Neutrophil (primary cell): ENCODE measurements around the gene AP3S2.
A peak's percentile ranks its signal among the peaks of the same experiment; 100 is the strongest.
"Not testable (repeated sequence)": the region's sequence is repeated elsewhere in the genome, so short reads cannot be mapped to it uniquely, and the experiment has no call there.

ENCODE experiments used
- H3K27ac ChIP-seq: fragments of 200-600 bp; sonication (generic); 2 replicates; pipeline ENCODE4 v1.5.1; 2016; ENCODE audit warnings: mild to moderate bottlenecking, moderate library complexity
- H3K27me3 ChIP-seq: fragments of 200-600 bp; sonication (generic); 2 replicates; pipeline ENCODE4 v1.6.0; 2016; ENCODE audit warnings: mild to moderate bottlenecking
- H3K36me3 ChIP-seq: fragments of 200-600 bp; sonication (generic); 2 replicates; pipeline ENCODE4 v1.5.1; 2017
- H3K4me1 ChIP-seq, 2 experiments: fragments of 200-600 bp in 1 of 2; sonication (generic) in 1 of 2; 1 replicate in 1 of 2; 2 replicates in 1 of 2; pipeline versions ENCODE4 v1.5.1 to v1.6.1; 2013 to 2016; ENCODE audit warnings: low read depth in 1 of 2, low read length in 1 of 2, mild to moderate bottlenecking in 1 of 2, moderate library complexity in 1 of 2; ENCODE audit not compliant: control insufficient read depth in 1 of 2, insufficient read depth in 1 of 2
- H3K4me3 ChIP-seq, 2 experiments: fragments of 200-600 bp in 1 of 2; sonication (generic) in 1 of 2; 1 replicate in 1 of 2; 2 replicates in 1 of 2; pipeline ENCODE4 v1.5.1; 2013 to 2016; ENCODE audit warnings: low read depth in 1 of 2, low read length in 1 of 2, mild to moderate bottlenecking in 1 of 2, moderate library complexity in 1 of 2
- H3K9me3 ChIP-seq: fragments of 200-600 bp; sonication (generic); 2 replicates; pipeline ENCODE4 v1.5.1; 2016
- TF ChIP-seq, protein P1 (sequence below): fragments of 200-600 bp; sonication (generic); IDR thresholded peaks from 2 replicates; pipeline ENCODE4 v1.5.1; 2016; ENCODE audit warnings: antibody characterized with exemption

The AP3S2 gene

DNA sequence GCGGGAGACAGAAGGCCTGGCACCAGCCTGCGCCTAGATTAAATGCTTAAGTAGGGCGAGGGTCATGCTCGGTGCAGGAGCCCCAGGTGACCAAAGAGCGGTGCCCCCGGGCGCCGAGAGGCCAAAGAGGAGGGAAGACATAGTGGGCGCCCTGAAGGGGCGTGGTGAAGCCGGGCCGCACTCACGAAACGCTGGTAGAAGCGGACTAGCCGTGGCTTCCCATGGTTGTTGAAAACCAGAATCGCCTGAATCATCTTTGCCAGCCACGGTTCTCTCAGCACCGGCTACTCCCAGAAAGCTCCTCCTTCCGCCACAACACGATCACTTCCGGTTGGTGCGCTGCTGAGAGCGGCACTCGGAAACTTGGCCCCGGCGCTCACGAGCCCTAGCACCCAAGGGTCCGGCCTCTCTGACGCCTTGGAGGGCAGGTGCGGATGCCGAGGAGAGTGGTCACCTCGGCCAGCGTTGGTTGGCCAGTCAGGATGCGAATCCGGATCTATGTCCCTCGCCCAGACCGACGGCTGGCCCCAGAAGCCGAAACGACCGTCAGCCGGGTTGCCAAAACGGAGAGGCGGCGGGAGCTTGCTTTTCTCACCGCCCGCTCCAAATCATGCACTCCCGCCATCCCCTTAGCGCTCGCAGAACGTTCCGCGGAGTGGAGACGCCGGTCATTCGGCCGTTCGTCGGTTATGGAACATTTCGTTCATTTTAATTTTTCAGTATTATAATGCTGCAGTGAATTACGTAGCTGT is at the start of gene AP3S2:
Gene AP3S2, minus strand, starts transcription at position 299 of the 752 bp plus-strand sequence. Its CDS starts 45 bp downstream, at position 254.
- TF ChIP-seq, protein P1, sequence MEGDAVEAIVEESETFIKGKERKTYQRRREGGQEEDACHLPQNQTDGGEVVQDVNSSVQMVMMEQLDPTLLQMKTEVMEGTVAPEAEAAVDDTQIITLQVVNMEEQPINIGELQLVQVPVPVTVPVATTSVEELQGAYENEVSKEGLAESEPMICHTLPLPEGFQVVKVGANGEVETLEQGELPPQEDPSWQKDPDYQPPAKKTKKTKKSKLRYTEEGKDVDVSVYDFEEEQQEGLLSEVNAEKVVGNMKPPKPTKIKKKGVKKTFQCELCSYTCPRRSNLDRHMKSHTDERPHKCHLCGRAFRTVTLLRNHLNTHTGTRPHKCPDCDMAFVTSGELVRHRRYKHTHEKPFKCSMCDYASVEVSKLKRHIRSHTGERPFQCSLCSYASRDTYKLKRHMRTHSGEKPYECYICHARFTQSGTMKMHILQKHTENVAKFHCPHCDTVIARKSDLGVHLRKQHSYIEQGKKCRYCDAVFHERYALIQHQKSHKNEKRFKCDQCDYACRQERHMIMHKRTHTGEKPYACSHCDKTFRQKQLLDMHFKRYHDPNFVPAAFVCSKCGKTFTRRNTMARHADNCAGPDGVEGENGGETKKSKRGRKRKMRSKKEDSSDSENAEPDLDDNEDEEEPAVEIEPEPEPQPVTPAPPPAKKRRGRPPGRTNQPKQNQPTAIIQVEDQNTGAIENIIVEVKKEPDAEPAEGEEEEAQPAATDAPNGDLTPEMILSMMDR, result no peak

DNA sequence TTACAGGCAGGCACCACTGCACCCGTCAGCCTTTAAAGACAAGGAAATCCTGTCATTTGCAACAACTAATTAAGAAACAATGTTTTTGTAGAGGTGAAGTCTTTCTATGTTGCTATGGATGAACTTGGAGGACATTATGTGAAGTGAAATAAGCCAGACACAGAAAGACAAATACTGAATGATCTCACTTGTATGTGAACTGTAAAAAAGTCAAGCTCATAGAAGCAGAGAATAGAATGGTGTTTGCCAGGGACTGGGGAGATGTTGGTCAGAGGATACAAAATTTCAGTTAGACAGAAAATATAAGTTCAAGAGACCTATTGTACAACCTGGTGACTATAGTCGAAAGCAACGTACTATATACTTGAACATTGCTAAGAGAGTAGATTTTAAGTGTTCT is 46.1 kb upstream of the AP3S2 start:
- H3K9me3 ChIP-seq, result no peaks in the 10 kb centered on the region
- peaks cover 25 to 34% of the 10 kb centered on the region in 2 experiments for H3K4me1 ChIP-seq
- H3K27ac ChIP-seq, result no peak overlapping the region
- no peaks in the 10 kb centered on the region for H3K36me3 ChIP-seq
- TF ChIP-seq, protein P1, result no peak
- no peak overlapping the region for H3K4me3 ChIP-seq
- H3K27me3 ChIP-seq, result no peaks in the 10 kb centered on the region

More for the DNA sequence above, at the start of gene AP3S2:
- Histone ChIP-seq H3K4me3 (peak within 1 kb of the TSS; percentile 84 to 97), H3K36me3 (peaks cover 2% of the 10 kb centered on the region), H3K9me3 (no peaks in the 10 kb centered on the region), H3K27me3 (no peaks in the 10 kb centered on the region), H3K27ac (peak within 1 kb of the TSS; percentile 99), H3K4me1 (peaks cover 45% of the 10 kb centered on the region in 2 experiments)

DNA sequence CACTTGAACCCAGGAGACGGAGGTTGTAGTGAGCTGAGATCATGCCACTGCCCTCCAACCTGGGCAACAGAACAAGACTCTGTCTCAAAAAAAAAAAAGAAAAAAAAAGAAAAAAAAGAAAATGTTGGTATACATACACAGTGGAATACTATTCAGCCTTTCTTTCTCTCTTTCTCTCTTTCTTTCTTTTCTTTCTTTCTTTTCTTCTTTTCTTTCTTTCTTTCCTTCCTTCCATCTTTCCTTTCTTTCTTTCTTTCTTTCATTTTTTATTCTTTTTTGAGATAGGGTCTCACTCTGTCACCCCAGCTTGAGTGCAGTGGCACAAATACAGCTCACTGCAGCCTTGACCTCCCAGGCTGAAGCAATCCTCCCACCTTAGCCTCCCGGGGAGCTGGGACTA is 45.6 kb upstream of the AP3S2 start:
- not testable (repeated sequence) for H3K36me3 ChIP-seq
- H3K4me1 ChIP-seq, result peaks cover 25 to 34% of the 10 kb centered on the region in 2 experiments

DNA sequence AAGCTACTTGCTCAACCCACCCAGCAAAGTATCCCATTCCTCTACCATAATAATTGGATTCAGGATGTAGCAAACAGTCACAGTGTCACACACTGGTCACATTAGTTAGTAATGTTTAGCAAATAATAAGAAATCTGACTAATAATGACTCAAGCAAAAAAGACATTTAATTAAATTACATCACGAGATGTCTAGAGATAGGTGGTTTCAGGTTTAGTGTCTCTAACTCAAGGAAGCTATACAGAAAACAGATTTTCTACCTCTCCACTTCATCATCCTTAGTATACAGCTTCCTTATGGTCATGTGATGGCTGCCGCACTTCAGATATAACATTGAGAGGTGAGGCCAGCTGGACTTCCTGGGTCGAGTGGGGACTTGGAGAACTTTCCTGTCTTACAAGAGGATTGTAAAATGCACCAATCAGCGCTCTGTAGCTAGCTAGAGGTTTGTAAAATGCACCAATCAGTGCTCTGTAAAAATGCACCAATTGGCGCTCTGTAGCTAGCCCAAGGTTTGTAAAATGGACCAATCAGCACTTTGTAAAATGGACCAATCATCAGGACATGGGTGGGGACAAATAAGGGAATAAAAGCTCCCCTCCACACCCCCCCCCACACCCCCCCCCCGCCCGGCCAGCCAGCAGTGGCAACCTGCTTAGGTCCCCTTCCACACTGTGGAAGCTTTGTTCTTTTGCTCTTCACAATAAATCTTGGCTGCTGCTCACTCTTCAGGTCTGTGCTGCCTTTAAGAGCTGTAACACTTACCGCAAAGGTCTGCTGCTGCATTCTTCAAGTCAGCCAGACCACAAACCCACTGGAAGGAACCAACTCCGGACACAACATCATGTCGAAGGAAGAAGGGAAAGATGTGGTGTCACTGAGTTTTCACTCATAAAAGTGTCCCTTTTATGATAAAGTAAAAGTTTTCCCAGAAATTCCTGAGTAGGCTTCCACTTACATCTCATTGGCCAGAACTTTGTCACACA is 43.9 kb upstream of the AP3S2 start:
- H3K9me3 ChIP-seq, result no peaks in the 10 kb centered on the region
- no peaks in the 10 kb centered on the region for H3K36me3 ChIP-seq
- H3K4me1 ChIP-seq, result peaks cover 25 to 34% of the 10 kb centered on the region in 2 experiments
- TF ChIP-seq, protein P1, result no peak
- peak overlapping the region; percentile 79 for H3K27ac ChIP-seq
- no peaks in the 10 kb centered on the region for H3K27me3 ChIP-seq
- H3K4me3 ChIP-seq, result no peak overlapping the region

More for the DNA sequence above, 45.6 kb upstream of the AP3S2 start:
- H3K27me3 ChIP-seq, H3K4me3 ChIP-seq, H3K27ac ChIP-seq, H3K9me3 ChIP-seq: not testable (repeated sequence)

DNA sequence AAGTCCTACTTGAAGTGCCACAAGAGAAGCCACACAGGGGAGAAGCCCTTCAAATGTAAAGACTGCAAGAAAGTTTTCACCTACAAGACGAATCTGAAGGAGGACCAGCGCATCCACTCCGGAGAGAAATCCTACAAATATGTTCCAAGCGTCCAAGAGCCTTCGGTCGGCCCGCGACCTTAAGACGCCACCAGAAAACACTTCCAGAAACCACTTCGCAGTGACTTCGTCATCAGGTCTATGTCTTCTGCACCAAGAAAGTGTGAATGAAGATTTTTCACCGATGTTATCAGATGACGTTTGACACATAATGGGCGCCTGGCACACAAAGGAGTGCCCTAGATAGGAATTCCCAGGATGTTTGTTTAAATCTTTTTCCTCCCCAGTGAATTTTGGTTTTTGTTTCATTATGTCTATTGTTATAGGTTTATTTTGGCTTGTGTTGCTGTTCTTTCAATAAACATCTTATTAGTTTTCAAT is 43.0 kb upstream of the AP3S2 start:
- Histone ChIP-seq H3K9me3 (no peaks in the 10 kb centered on the region), H3K4me3 (no peak overlapping the region), H3K27ac (peak overlapping the region; percentile 79), H3K36me3 (no peaks in the 10 kb centered on the region), H3K4me1 (peaks cover 25 to 34% of the 10 kb centered on the region in 2 experiments), H3K27me3 (no peaks in the 10 kb centered on the region)
- TF ChIP-seq, protein P1, result no peak
